Hepatocyte (in vitro differentiated cells): ENCODE results near the gene SREK1IP1. TPM values are rescaled to one million over a fixed set of nuclear protein-coding genes. Genes with fewer than 3 reads are reported as not detected.
A peak's percentile ranks its signal among the peaks of the same experiment; 100 is the strongest.

Experiments
- DNase-seq: peaks from one replicate; pipeline ENCODE4 v3.0.0-alpha.2; 2016; ENCODE audit warnings: low spot score
- H2AFZ ChIP-seq: fragments of 200-600 bp; sonication (generic); 2 replicates; pipeline ENCODE4 v1.6.0; 2016; ENCODE audit warnings: antibody characterized with exemption, mild to moderate bottlenecking
- H3K27ac ChIP-seq: fragments of 200-600 bp; sonication (generic); 2 replicates; pipeline ENCODE4 v1.5.1; 2016; ENCODE audit warnings: mild to moderate bottlenecking
- H3K27me3 ChIP-seq: fragments of 200-600 bp; sonication (generic); 2 replicates; pipeline ENCODE4 v1.6.1; 2016
- H3K36me3 ChIP-seq: fragments of 200-600 bp; sonication (generic); replicated peaks from 2 replicates; pipeline ENCODE4 v1.5.1; 2016; ENCODE audit warnings: low read depth; ENCODE audit not compliant: insufficient read depth
- H3K4me1 ChIP-seq: fragments of 200-600 bp; sonication (generic); 2 replicates; pipeline ENCODE4 v1.5.1; 2016; ENCODE audit warnings: mild to moderate bottlenecking, moderate library complexity; ENCODE audit not compliant: insufficient read depth
- H3K4me2 ChIP-seq: fragments of 200-600 bp; sonication (generic); 2 replicates; pipeline ENCODE4 v1.6.0; 2016
- H3K4me3 ChIP-seq: fragments of 200-600 bp; sonication (generic); 2 replicates; pipeline ENCODE4 v1.5.1; 2016; ENCODE audit warnings: mild to moderate bottlenecking
- H3K79me2 ChIP-seq: fragments of 200-600 bp; sonication (generic); 2 replicates; pipeline ENCODE4 v1.6.0; 2017; ENCODE audit warnings: mild to moderate bottlenecking
- H3K9me2 ChIP-seq: fragments of 200-600 bp; sonication (generic); replicated peaks from 2 replicates; pipeline ENCODE4 v1.6.0; 2017; ENCODE audit warnings: mild to moderate bottlenecking; ENCODE audit not compliant: insufficient read depth
- H3K9me3 ChIP-seq: fragments of 200-600 bp; sonication (generic); 2 replicates; pipeline ENCODE4 v1.5.1; 2016; ENCODE audit warnings: low read depth, mild to moderate bottlenecking
- H4K20me1 ChIP-seq: fragments of 200-600 bp; sonication (generic); 2 replicates; pipeline ENCODE4 v1.6.0; 2016; ENCODE audit warnings: mild to moderate bottlenecking; ENCODE audit not compliant: insufficient read depth, poor library complexity, severe bottlenecking
- CTCF ChIP-seq: fragments of 200-600 bp; sonication (generic); IDR thresholded peaks from 2 replicates; pipeline ENCODE4 v1.5.1; 2016; ENCODE audit warnings: antibody characterized with exemption, mild to moderate bottlenecking; ENCODE audit not compliant: poor library complexity
- EZH2 ChIP-seq: fragments of 200-600 bp; sonication (generic); IDR thresholded peaks from 2 replicates; pipeline ENCODE4 v1.6.1; 2016; ENCODE audit warnings: antibody characterized with exemption, mild to moderate bottlenecking, borderline replicate concordance
- EZH2phosphoT487 ChIP-seq: fragments of 200-600 bp; sonication (generic); IDR thresholded peaks from one replicate; pipeline ENCODE4 v1.6.1; 2018; ENCODE audit warnings: antibody characterized with exemption, mild to moderate bottlenecking, low read depth, moderate library complexity; ENCODE audit not compliant: unreplicated experiment, severe bottlenecking
- WGBS: methylation state at CpG from one replicate; pipeline ENCODE4 v1.1.6; 2016; ENCODE audit warnings: low lambda C conversion rate; ENCODE audit errors: missing lambda C conversion rate; 5-methylcytosine and 5-hydroxymethylcytosine counted together
- polyA plus RNA-seq: library from polyadenylated mRNA; unstranded; fragments of >200 nt; fragmentation: Nextera tagmentation; extraction: Ambion mirVana; gene quantifications from 2 replicates; pipeline ENCODE4 v1.2.1, GENCODE V29; 2016
- total RNA-seq: library from RNA; depleted of rRNA; stranded (reverse); fragments of >200 nt; gene quantifications from 2 replicates; pipeline ENCODE4 v1.2.3, GENCODE V29; 2014

Gene SREK1IP1
- total RNA-seq (18.7 and 19.6 TPM in 2 replicates), polyA plus RNA-seq (27.3 and 29.3 TPM in 2 replicates)

GRCh38 chr5:64768358-64769312 is at the start of gene SREK1IP1, which contains the start of gene CWC27:
Gene SREK1IP1 (minus strand): TSS chr5:64768691. CDS start chr5:64768517, 174 bp downstream.
Gene CWC27 (plus strand): TSS chr5:64768930. CDS start chr5:64769147, 217 bp downstream.
- Histone ChIP-seq H3K4me1 (peaks cover 35% of the 10 kb centered on the region), H3K4me3 (peak within 1 kb of the TSS; percentile 51), H3K27ac (peak within 1 kb of the TSS; percentile 89), H3K79me2 (peaks cover 85% of the 10 kb centered on the region), H3K27me3 (no peaks in the 10 kb centered on the region), H3K9me2 (no peaks in the 10 kb centered on the region), H4K20me1 (peaks cover 5% of the 10 kb centered on the region), H3K36me3 (no peaks in the 10 kb centered on the region), H2AFZ (peak within 1 kb of the TSS; percentile 77), H3K9me3 (no peaks in the 10 kb centered on the region), H3K4me2 (peak within 1 kb of the TSS; percentile 93)
- TF ChIP-seq EZH2phosphoT487 (no peak), CTCF (no peak), EZH2 (no peak)
- DNase-seq: peak; percentile 92
- under 1% methylated on average over 47 of the region's 48 CpGs for WGBS

- TF ChIP-seq EZH2phosphoT487 (no peak), CTCF (no peak), EZH2 (no peak)
- WGBS: 59% methylated on average over 3 of the region's 3 CpGs
These were observed 49.8 kb upstream of the SREK1IP1 start for GRCh38 chr5:64818245-64818644.

GRCh38 chr5:64814073-64814472 is 45.6 kb upstream of the SREK1IP1 start:
- Histone ChIP-seq H3K9me3 (no peaks in the 10 kb centered on the region), H3K27me3 (no peaks in the 10 kb centered on the region), H2AFZ (no peak overlapping the region), H3K27ac (no peak overlapping the region), H3K4me2 (no peak overlapping the region), H3K9me2 (no peaks in the 10 kb centered on the region), H3K36me3 (no peaks in the 10 kb centered on the region), H3K4me1 (no peaks in the 10 kb centered on the region), H4K20me1 (no peaks in the 10 kb centered on the region), H3K4me3 (no peak overlapping the region), H3K79me2 (no peaks in the 10 kb centered on the region)
- no peak for TF ChIP-seq EZH2
- no peak for TF ChIP-seq CTCF
- no peak for TF ChIP-seq EZH2phosphoT487
- no peak for DNase-seq
- 95% methylated on average over 2 of the region's 2 CpGs for WGBS

More at GRCh38 chr5:64818245-64818644, 49.8 kb upstream of the SREK1IP1 start:
- no peak overlapping the region for H3K27ac ChIP-seq
- H4K20me1 ChIP-seq: no peaks in the 10 kb centered on the region
- H3K9me3 ChIP-seq: no peaks in the 10 kb centered on the region
- no peaks in the 10 kb centered on the region for H3K9me2 ChIP-seq
- H3K79me2 ChIP-seq: no peaks in the 10 kb centered on the region
- no peaks in the 10 kb centered on the region for H3K36me3 ChIP-seq
- no peak for DNase-seq
- H3K4me3 ChIP-seq: no peak overlapping the region
- H3K4me2 ChIP-seq: no peak overlapping the region
- H2AFZ ChIP-seq: no peak overlapping the region
- no peaks in the 10 kb centered on the region for H3K27me3 ChIP-seq
- no peaks in the 10 kb centered on the region for H3K4me1 ChIP-seq
